Sigmoid colon (tissue), 4 donors: Measurements from ENCODE around the gene PTRH2.

ENCODE experiments used
- EP300 ChIP-seq, 4 donors: sonication (generic); formaldehyde crosslinking; IDR thresholded peaks; one replicate each; pipeline ENCODE4 v1.6.1; 2017; ENCODE audit warnings: antibody characterized with exemption in 4 of 4
- POLR2A ChIP-seq, 2 donors: fragments of 450-650 bp; IDR thresholded peaks; one replicate each; pipeline ENCODE4 v1.6.1; 2016; ENCODE audit warnings: antibody characterized with exemption in 2 of 2, mild to moderate bottlenecking in 2 of 2, moderate library complexity in 2 of 2
- POLR2AphosphoS5 ChIP-seq, 4 donors: sonication (generic); formaldehyde crosslinking; IDR thresholded peaks; one replicate each; pipeline ENCODE4 v1.6.1; 2017; ENCODE audit warnings: antibody characterized with exemption in 4 of 4

DNA sequence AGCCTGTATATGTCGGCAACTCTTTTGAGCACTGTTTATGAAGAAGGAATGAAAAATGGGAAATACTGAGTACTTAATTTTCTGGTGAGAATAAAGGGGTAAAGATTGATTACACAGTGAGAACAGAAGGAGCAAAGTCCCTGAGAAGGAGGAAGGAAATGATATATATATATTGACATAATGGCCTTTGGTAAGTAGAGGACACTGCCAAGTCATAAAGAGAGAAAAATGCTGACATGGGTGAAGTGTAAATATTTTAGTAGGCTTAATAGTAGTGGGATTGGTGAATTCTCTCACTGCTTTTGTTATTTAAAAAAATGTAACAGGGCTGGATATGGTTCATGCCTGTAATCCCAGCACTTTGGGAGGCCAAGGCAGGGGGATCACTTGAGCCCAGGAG is 16.4 kb upstream of the PTRH2 start:
- TF ChIP-seq POLR2A (IDR thresholded peaks at IDR 0.05) (no peak), POLR2AphosphoS5 (IDR thresholded peaks at IDR 0.05) (no peak), EP300 (IDR thresholded peaks at IDR 0.05) (no peak)
